Measurements from ENCODE around the gene HOXD12.

Gene HOXD12

DNA sequence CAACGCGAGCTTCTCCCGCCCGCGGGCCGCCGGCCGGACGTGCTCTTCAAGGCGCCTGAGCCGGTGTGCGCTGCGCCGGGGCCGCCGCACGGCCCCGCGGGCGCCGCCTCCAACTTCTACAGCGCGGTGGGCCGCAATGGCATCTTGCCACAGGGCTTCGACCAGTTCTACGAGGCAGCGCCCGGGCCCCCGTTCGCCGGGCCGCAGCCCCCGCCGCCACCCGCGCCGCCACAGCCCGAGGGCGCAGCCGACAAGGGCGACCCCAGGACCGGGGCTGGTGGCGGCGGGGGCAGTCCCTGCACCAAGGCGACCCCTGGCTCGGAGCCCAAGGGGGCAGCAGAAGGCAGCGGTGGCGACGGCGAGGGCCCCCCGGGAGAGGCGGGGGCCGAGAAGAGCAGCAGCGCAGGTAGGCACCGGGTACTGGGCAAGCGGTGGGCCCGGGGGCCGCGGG lies 8.2 kb downstream of the HOXD12 start:
- no peak for DNase-seq

DNA sequence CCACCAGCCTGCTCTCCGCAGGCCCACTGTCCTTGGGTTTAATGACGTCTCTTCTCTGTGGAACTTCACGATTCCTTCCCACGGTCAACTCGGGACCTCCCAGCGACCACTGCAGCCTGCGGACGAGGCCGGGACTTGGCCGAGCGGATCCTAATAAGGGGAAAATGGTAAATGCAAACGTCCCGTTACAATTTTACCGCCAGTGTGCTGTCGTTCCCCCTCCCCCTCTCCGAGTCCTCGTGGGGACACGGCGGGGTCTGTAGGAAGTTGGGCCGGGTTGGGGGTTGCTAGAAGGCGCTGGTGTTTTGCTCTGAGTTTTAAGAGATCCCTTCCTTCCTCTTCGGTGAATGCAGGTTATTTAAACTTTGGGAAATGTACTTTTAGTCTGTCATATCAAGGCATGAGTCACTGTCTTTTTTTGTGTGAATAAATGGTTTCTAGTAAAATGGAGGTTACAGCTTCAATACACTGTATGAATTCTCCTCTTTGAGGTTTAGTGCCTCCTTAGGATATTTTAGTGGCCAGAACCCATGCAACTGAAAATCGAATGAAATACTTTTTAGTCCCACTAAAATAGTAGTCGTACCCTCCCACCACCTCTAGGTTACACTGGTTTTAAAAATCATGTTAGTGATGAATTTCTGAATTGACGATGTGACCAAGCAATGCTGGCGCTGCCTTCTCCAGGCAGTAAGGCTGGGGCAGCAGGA lies 9.8 kb downstream of the HOXD12 start:
- no peak for DNase-seq

DNA sequence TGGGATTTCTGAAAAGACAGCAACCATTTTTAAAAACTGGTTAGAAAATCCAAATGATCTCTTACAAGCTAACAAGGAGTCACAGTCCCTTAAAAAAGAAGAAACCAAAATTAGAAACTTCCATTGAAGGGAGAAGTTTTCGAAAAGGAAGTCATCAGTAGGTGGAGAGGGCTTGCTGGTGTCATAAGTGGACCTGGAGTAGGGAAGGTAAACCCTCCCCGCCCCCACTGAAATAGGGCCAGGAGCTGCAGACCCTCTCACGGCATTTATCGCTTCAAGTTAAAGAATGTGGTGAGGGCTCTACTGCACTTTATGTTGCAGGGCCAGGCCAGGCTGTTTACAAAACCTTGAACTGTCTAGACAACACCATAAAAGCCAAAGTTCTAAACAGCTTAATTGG lies 10.4 kb downstream of the HOXD12 start:
- DNase-seq, result no peak

DNA sequence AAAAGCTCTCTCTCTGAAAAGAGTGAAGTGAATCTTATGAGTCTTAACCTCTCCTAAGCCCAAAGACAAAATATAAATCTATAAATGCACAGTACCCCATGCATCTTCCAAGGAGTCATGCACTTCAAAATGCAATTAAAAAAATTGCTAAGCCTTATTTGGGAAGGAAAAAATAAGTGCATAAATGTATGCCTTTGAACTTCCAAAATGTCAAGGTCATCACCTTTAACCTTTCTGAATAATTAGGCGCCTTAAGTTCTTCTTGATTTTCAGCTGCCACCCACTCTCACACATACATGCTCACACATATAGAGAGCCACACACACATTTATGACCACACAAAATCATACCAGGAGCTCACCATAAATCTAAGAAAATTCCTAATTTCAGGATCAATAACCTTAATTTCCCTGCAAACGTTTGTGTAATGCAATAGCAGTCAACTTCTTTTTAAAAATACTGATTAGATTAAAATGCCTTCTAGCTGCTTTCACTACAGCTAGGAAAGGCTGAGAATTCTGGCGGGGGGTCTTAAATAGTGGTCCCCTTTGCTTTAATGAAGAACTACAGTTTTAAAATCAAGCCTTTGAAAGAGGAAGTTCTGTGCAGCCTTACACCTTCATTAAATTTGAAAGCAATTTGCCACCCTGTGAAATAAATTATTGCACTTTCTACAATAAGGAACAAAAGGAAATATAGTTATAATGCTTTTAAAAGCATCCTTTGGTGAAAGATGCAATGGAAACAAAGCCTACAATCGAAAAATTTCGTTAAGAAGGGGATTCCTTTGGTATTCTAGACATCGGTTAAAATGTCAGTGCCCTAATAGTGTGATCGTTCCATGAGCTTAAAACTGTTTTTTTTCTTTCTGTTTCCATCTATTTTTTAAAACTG lies 11.1 kb downstream of the HOXD12 start:
- DNase-seq, result no peak

DNA sequence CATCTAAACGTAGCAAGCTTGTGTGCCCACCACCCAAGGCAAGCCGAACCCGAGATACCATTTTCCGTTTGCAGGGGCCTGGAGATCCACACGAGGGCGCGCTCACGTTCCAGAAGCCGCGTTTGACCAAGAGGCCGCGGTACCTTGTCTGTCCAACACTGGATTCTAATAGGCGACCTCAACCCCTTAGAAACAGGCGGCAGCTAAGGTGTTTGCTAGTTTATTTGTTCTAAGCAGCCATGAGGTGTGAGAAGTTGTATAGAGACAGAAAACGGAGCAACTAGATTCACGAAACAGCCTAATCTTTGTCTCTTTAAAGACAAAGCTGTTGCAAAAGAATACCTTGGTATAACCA lies 11.7 kb downstream of the HOXD12 start:
- peak; percentile 83 for DNase-seq

DNA sequence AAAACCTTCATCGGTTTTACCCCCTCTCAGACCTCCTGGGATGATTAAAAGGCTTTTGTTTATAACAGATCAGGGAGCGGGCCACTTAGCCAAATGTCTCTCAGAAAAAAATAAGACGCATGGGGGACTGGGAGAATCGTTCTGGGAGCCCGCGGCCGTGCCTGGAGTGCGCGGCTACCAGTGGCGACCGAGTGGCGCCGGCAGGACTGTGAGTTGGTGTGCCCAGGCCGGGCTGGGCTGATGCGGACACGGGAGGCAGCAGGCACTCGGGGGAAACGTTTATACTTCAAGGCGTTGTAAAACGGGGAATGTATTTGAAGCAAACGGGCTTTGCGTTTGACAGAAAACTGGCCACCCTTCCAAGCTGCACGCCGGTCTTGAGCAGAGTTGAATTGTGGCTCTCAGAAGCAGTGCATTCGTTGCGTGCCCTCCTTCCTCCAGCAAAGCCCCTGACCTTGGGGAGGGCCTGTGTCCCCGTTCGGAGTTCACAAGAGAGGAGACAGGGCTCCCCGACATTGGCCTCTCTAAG lies 12.3 kb downstream of the HOXD12 start:
- DNase-seq, result no peak

DNA sequence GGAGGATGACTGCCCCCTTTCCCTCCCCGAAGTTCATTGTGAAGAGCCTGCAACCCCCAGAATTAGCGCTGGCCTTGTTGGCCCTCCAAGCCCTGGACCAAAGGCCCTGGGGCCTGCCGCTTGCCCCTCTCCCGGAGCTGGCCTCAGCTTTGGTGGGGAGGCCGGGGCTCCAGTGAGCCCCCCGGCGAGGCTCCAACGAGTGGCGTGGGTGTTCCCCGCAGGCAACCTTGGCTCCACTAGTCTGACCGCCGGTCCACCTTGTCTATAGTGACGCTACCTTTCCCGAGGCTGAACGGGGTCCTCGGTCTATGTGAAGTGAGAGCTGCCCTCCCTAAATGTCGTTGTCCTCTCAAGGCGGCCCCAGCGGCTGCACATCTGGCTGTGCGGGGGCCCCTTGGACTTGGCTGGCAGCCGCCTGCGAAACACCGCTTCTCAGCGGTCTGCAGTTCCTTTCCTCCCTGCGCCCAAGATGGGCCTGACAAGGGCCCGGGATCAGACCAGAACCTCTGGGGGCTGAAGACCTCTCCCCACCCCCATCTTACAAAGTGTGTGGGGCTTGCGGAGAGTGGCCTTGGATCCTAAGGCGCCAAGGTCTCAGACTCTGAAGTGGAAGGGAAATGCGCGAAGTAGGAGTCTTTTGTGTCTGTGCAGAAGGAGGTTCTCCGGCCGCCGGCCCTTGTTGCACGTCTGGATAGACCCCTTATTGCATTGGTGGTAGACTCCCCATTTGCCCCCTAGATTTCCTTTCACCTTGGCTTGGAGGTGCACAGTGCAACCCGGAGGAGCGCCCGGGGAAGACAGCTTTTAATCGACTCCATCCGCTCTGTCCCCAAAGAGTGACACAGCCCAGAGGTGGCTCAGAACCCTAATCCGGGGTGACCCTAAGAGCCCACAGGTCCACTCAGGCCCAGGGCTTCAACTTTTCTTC lies 13.0 kb downstream of the HOXD12 start:
- DNase-seq, result no peak

DNA sequence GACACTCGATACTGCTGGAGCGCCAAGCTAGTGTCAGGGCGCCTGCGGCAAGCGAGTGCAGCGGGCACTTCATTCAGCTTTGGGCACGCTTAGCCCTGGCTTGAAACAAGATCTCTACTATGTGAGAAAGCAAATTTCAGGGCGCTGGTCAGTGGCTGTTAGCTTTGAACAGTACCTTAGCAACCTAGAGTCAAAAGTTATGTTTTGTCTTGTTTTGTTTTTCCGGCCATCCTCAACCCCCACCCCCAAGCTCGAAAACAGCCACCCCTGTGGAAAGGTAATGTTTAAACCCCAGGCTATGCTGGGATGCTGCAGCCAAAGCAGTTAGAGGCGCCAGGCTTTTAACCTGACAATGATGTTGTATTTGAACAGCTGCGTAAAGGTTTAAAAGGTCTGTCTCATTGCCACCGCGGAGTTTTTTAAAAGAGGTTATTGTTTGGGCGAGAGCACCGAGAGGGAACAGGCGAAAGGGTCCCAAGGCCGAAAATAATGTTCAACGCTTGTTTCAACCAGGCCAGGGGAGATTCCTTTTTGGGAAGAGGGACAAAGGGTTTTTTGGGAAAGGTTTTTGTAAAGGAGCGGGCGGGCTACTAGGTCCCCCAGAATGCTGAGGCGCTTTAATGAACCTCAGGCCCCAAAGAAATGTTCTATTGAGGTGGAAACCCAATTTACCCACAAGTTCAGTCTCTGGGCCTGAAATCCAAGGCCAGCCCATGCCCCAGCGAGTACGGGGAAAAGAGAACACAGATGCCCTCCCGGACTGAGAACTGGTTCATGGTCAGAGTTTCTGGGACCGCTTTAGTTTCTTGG lies 14.7 kb downstream of the HOXD12 start:
- DNase-seq, result no peak

DNA sequence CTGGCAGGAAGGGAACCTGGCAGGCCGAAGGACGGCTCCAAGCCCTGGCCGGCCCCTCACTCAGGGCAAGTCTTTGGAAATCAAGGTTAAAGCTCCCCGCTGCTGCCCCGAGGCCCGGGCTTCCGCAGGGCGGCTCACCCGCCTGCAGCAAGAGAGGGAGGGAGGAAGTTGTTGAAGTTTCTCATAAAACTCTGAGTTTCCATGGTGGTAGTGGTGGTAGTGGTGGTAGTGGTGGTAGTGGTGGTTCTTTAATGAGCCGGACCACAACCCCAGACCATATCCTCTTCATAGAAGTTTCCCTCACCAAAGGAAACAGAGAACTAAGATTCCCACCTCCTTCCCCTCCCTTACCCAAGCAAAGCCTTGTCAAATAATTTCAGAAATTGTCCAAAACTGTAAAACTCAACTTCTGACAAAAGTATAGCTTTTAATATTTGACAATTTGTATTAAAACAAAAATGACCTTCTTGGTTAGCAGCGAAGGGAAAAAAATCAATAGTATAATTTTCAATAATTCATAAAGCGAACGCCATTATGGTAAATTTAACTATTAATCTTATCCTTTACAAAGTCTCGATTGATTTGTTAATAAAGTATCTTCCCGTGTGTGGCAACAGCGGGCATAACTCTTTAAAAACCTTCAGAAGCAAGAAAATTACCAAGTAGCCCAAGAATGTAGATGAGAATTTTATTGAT lies 15.5 kb downstream of the HOXD12 start:
- no peak for DNase-seq

DNA sequence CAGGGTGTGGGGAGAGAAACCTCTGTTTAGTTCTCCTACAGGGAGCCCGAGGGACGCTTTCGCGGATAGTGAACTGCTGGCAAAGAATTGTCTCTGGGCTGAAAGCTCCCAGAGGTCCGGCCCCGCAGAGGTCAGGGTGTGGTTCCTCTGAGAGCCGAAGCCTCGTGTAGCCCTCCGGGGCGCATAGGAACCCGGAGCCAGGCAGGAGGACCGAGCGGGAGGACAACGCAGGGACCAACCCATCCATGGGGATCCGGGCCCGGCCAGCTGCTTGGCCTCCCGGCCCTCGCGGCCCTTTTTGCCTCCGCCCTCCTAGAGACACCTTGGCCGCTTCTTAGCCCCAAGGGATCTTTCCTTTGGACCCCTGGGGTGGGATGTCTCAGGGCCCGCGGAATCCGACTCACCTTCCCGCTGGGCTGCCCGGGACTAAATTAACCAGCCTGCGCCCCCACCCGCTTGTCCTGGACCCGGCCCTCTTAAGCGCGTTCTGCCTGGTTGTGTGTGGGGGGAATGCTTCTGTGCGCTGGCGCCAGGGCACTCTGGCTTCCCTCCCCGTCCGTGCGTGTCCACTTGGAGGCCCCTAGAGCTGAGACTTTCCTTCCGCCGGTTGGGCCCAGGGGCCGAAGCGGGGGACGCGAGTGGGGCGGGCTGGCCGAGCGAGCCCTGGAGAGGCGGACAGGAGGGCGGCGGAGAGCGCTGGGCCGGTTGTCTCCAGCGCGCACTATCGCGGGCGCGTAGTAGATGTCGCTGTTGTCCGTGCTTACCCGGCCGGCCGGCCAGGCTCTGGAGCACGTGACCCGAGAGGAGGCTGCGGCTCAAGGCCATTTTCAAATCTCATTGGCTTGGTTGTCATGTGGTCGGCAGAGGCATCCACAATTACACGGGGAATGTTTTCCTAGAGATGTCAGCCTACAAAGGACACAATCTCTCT lies 16.6 kb downstream of the HOXD12 start, which contains the start of gene HOXD10:
Gene HOXD10, plus strand, starts transcription at position 896 of the 931 bp plus-strand sequence. CDS start 56 bp downstream, outside the sequence.
- peak; percentile 89 for DNase-seq

DNA sequence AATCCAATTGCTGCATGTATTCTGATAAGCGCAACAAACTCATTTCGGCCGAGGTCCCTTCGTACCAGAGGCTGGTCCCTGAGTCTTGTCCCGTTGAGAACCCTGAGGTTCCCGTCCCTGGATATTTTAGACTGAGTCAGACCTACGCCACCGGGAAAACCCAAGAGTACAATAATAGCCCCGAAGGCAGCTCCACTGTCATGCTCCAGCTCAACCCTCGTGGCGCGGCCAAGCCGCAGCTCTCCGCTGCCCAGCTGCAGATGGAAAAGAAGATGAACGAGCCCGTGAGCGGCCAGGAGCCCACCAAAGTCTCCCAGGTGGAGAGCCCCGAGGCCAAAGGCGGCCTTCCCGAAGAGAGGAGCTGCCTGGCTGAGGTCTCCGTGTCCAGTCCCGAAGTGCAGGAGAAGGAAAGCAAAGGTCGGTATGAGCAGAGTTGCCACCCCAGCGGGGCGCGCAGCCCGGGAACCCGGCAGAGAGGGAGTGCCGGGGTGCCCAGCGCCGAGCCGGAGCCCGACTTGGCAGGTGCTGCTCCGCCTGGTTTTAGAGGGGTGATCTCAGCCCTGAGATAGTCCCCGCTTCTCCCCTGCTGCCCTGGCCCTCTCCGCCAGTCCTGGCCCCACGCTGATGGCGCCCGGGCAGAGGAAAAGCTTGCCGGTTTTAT lies 17.7 kb downstream of the HOXD12 start:
- DNase-seq, result no peak

DNA sequence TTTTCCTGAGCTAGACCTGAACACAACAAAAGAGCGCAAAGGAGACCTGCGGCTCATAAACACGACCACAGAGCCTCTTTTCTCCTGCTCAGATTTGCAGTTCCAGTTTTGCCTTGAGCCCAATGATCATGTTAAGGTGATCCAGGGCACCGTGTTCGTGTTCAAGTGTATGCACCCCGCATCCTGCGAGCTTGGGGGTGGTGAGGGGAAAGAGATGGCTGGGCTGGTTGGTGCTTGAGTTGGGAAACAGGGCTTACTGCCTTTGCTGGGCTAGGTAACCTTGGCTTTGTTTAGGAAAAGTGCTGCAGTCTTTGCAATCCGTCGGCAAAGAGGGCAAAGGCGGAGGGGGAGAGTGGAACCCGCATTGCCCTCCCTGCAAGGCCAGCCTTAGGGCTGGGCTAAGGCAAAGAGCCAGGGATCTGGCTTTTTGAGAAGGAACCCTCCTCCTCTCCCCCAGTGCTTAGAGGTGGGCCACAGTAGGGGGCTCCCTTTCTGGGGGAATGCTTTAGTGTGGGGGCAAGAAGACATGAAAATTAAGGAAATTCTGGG lies 18.3 kb downstream of the HOXD12 start:
- peak; percentile 13 for DNase-seq

DNA sequence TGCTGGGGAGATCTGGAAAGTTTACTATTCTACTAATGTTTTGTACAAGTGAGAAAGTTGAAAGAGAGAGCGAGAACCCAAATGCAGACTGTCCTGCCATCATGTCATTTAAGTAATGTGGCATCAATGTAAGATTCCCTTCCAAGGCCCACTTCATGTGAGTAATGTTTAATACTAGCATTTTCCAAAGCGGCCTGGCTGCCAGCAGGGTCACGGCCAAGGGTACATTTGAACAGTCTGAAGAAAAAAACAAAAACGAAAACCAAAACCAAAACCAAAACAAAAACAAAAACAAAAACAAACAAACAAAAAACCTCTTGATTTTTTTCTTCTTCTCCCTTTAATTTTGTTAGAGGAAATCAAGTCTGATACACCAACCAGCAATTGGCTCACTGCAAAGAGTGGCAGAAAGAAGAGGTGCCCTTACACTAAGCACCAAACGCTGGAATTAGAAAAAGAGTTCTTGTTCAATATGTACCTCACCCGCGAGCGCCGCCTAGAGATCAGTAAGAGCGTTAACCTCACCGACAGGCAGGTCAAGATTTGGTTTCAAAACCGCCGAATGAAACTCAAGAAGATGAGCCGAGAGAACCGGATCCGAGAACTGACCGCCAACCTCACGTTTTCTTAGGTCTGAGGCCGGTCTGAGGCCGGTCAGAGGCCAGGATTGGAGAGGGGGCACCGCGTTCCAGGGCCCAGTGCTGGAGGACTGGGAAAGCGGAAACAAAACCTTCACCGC lies 19.2 kb downstream of the HOXD12 start:
- DNase-seq, result peak; percentile 50

DNA sequence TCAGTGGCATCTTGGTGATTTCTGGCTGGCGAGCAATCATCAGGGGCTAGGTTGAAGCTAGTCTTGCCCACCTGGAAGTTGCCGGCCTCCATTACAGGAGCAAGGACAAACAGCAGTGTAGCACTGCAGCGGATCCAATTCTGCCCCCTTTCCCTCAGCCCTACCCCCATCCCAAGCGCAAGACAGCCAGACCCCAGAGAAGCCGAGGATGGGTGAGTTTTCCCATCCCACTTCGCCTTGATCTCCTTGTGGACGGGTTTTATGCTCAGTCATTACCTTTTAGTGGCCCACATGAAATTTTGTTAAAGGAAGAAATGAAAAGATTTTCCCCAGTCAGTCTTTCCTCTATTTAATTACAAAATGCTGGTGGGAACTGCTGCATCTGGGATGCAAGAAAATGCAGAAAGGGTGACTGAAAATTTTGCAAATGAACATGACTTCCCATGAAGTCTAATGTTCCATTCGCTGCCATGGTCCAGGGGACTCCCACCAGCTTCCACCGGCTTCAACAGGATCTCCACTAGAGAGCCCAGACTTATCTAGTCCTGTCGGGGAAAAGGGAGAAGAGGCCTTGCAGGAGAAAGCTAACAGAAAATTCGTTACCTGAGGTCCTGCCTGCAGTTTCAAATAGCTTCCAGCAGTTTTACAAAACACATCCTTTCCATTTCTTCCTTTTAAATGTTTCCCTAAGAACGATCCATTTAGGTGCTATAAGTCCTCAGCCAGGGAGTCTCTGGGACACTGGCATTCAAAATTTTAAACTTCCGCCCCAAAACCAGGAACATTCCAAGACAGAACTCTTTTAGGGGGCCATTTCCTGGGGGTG lies 21.0 kb downstream of the HOXD12 start:
- DNase-seq, result no peak

DNA sequence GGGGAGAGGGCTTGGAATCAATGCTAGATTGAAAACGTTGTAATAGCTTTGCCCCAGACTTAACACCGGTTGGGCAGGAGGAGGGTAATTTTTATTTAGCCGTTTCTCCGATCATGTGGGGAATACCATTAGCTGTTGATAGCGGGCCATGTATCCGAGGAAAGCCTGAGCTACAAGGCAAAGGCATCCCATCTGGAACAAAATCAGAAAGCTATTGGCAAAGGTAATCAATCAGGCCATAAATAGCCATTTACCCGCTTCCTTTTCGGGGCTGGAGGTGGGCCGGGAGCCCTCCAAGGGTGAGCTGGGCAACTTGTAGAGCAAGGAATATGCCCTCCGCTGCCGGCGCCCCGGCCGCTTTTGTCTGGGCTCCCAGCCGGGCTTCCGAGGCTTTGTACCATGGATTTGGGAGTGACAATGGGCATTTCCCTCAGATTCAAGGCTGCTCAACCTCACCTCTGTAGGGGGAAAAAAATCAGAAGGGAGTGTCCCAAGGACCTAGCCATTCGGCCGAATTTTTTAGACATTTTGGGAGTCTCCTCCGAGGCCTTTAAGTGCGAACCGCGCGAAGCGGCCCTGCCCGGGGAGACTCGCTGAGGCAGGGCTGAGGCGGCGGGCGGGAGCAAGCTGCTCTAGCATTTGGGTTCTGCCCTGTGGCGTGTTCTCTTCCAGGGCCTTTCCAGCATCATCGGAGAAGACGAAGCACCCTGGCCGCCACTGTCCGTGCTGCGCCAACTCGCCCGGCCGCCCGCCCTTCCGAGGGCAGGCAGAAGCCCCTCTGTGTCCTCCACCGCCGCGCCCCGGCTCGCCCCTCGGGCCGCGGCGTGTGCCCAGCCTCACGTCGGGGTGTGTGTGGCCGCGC lies 21.8 kb downstream of the HOXD12 start:
- peak; percentile 37 for DNase-seq

DNA sequence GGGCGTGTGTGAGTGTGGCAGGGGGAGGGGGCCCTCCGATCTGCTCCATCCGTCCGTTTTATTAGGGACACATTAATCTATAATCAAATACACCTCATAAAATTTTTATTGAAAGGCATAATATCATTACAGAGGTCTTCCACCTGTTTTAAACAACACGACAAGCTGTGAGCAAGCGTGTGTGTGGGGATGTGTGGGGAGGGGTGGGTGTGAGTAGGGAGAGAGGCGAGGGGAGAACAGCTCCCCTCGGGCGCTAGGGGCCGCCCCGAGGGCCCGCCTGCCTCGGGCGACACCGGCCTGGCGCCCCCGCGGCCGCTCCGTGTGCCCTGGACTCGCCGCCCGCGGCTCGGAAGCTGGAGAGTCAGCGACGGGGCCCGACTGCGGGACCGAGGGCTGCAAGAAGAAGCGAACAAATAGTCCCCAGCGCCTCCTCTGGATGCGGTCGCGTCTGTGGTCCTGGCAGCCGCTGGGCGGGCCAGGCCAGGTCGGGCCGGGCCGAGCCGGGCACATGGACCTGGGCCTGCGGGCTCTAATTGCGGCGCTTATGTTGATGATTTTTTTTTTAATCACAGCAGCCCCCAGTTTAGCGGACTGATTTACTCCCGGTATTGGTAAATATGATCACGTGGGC lies 22.6 kb downstream of the HOXD12 start:
- DNase-seq, result no peak

Data from right hindlimb (tissue), 1 donor.